H1 (cell line): ENCODE results near the gene PEX14. TPM values are rescaled to one million over a fixed set of nuclear protein-coding genes. Genes with fewer than 3 reads are reported as not detected.
A peak's percentile ranks its signal among the peaks of the same experiment; 100 is the strongest.

Experiments used
- CTCF ChIA-PET: fragments of 300-600 bp; sonication (Branson Sonifier 250); formaldehyde crosslinking; loops from one replicate; lab custom pipeline; 2021; ENCODE audit not compliant: partially characterized antibody; lab: Charles Lee
- POLR2A ChIA-PET: fragments of 300-600 bp; sonication (Branson Sonifier 250); formaldehyde crosslinking; loops from one replicate; lab custom pipeline; 2021; ENCODE audit warnings: inconsistent platforms; ENCODE audit not compliant: partially characterized antibody; lab: Charles Lee
- DNase-seq, 2 experiments: peaks; one replicate each; pipeline versions ENCODE4 v3.0.0 to v3.0.0-alpha.2; 2010 to 2022; ENCODE audit warnings: low spot score in 2 of 2, low read depth in 1 of 2, mixed read lengths in 1 of 2
- FAIRE-seq: peaks from 2 replicates; lab custom pipeline; 2011; peaks lifted over from hg19 to GRCh38; lab: Jason Lieb, UNC
- H2AFZ ChIP-seq: 2 replicates; pipeline ENCODE4 v1.8.1; 2012; ENCODE audit warnings: low read length, inconsistent platforms
- H2AK5ac ChIP-seq: 2 replicates; pipeline ENCODE4 v1.6.1; 2013; ENCODE audit warnings: low read depth, low read length
- H2BK120ac ChIP-seq: replicated peaks from 2 replicates; pipeline ENCODE3; 2013; ENCODE audit warnings: low read depth, low read length, inconsistent platforms
- H2BK12ac ChIP-seq: 2 replicates; pipeline ENCODE4 v1.6.1; 2013; ENCODE audit warnings: low read depth, low read length
- H2BK15ac ChIP-seq: 2 replicates; pipeline ENCODE4 v1.6.1; 2013; ENCODE audit warnings: low read length
- H2BK20ac ChIP-seq: 2 replicates; pipeline ENCODE4 v1.6.1; 2013; ENCODE audit warnings: low read length
- H2BK5ac ChIP-seq: 2 replicates; pipeline ENCODE4 v1.6.1; 2013; ENCODE audit warnings: low read depth, low read length
- H3K14ac ChIP-seq: 2 replicates; pipeline ENCODE4 v1.6.1; 2013; ENCODE audit warnings: inconsistent platforms; ENCODE audit not compliant: insufficient read length
- H3K18ac ChIP-seq: 2 replicates; pipeline ENCODE4 v1.6.1; 2013; ENCODE audit warnings: low read length; ENCODE audit errors: extremely low read depth
- H3K23ac ChIP-seq: 2 replicates; pipeline ENCODE4 v1.6.1; 2013; ENCODE audit warnings: inconsistent platforms; ENCODE audit not compliant: insufficient read length
- H3K23me2 ChIP-seq: 2 replicates; pipeline ENCODE4 v1.6.1; 2013; ENCODE audit warnings: low read depth, low read length
- H3K27ac ChIP-seq: 2 replicates; pipeline ENCODE4 v1.6.1; 2011; ENCODE audit warnings: low read depth, low read length, inconsistent platforms
- H3K27me3 ChIP-seq, 4 experiments: replicated peaks in 1 of 4; 1 replicate in 1 of 4; 2 replicates in 3 of 4; pipeline versions ENCODE4 v1.6.1 to v1.8.1; 2011 to 2013; ENCODE audit warnings: low read length in 3 of 4, mild to moderate bottlenecking in 3 of 4, inconsistent platforms in 2 of 4, mixed read lengths in 2 of 4, moderate library complexity in 1 of 4; ENCODE audit not compliant: control insufficient read depth in 3 of 4, insufficient read depth in 3 of 4; ENCODE audit errors: extremely low read depth in 1 of 4
- H3K36me3 ChIP-seq, 4 experiments: 2 replicates each; pipeline versions ENCODE4 v1.6.1 to v1.8.1; 2011 to 2013; ENCODE audit warnings: mild to moderate bottlenecking in 4 of 4, low read length in 3 of 4, moderate library complexity in 2 of 4, control low read depth in 1 of 4, inconsistent platforms in 1 of 4; ENCODE audit not compliant: insufficient read depth in 4 of 4, control insufficient read depth in 2 of 4
- H3K4ac ChIP-seq: replicated peaks from 2 replicates; pipeline ENCODE3; 2013; ENCODE audit warnings: low read length, low read depth, mixed read lengths, inconsistent platforms; ENCODE audit not compliant: insufficient read length
- H3K4me1 ChIP-seq, 4 experiments: replicated peaks in 1 of 4; 1 replicate in 1 of 4; 2 replicates in 3 of 4; pipeline versions ENCODE4 v1.6.1 to v1.8.1; 2011 to 2013; ENCODE audit warnings: low read length in 3 of 4, inconsistent platforms in 2 of 4, mixed read lengths in 1 of 4; ENCODE audit not compliant: insufficient read depth in 4 of 4, control insufficient read depth in 3 of 4
- H3K4me2 ChIP-seq, 2 experiments: 2 replicates each; pipeline versions ENCODE4 v1.6.1 to v1.8.1; 2011 to 2013; ENCODE audit warnings: low read depth in 2 of 2, low read length in 2 of 2, control low read depth in 1 of 2, inconsistent platforms in 1 of 2, mild to moderate bottlenecking in 1 of 2; ENCODE audit not compliant: insufficient read depth in 1 of 2
- H3K4me3 ChIP-seq, 4 experiments: fragments of 200-600, 300-600 bp in 1 of 4; sonication (generic), shearing (Covaris generic), sonication (Bioruptor Twin) in 1 of 4; 2 replicates each; pipeline versions ENCODE4 v1.5.1 to v1.8.1; 2011 to 2016; ENCODE audit warnings: low read length in 4 of 4, low read depth in 3 of 4, control low read depth in 2 of 4, inconsistent platforms in 2 of 4, mild to moderate bottlenecking in 2 of 4, mixed read lengths in 1 of 4, moderate library complexity in 1 of 4; ENCODE audit not compliant: insufficient read depth in 2 of 4; ENCODE audit errors: extremely low read depth in 1 of 4
- H3K56ac ChIP-seq: replicated peaks from 2 replicates; pipeline ENCODE3; 2013; ENCODE audit warnings: low read depth, mild to moderate bottlenecking, mixed read lengths, low read length, inconsistent platforms; ENCODE audit not compliant: insufficient read length
- H3K79me1 ChIP-seq: 2 replicates; pipeline ENCODE4 v1.6.1; 2013; ENCODE audit warnings: low read depth, low read length, control low read depth
- H3K79me2 ChIP-seq, 2 experiments: 2 replicates each; pipeline versions ENCODE4 v1.6.1 to v1.8.1; 2012 to 2013; ENCODE audit warnings: low read length in 2 of 2, mild to moderate bottlenecking in 2 of 2, inconsistent platforms in 1 of 2; ENCODE audit not compliant: insufficient read depth in 2 of 2, control insufficient read depth in 1 of 2
- H3K9ac ChIP-seq, 4 experiments: replicated peaks in 1 of 4; 1 replicate in 1 of 4; 2 replicates in 3 of 4; pipeline versions ENCODE4 v1.6.1 to v1.8.1; 2011 to 2013; ENCODE audit warnings: low read depth in 3 of 4, low read length in 3 of 4, control low read depth in 2 of 4, mild to moderate bottlenecking in 2 of 4, moderate library complexity in 2 of 4, inconsistent platforms in 1 of 4; ENCODE audit errors: extremely low read depth in 1 of 4
- H3K9me3 ChIP-seq, 2 experiments: 2 replicates each; pipeline versions ENCODE4 v1.6.1 to v1.8.1; 2012 to 2013; ENCODE audit warnings: mild to moderate bottlenecking in 2 of 2, moderate library complexity in 2 of 2, control low read depth in 1 of 2, inconsistent platforms in 1 of 2, low read depth in 1 of 2, low read length in 1 of 2, mixed read lengths in 1 of 2; ENCODE audit not compliant: insufficient read depth in 2 of 2
- H4K20me1 ChIP-seq, 2 experiments: replicated peaks in 1 of 2; 2 replicates each; pipeline versions ENCODE3 to v1.8.1; 2011 to 2013; ENCODE audit warnings: inconsistent platforms in 2 of 2, low read length in 2 of 2, mild to moderate bottlenecking in 1 of 2; ENCODE audit not compliant: insufficient read depth in 2 of 2, control insufficient read depth in 1 of 2
- H4K5ac ChIP-seq: 2 replicates; pipeline ENCODE4 v1.6.1; 2013; ENCODE audit warnings: low read length, low read depth, mixed read lengths, inconsistent platforms; ENCODE audit not compliant: insufficient read length
- H4K8ac ChIP-seq: 2 replicates; pipeline ENCODE4 v1.8.0; 2013; ENCODE audit warnings: mild to moderate bottlenecking, moderate library complexity, low read length, inconsistent platforms; ENCODE audit not compliant: insufficient read depth; ENCODE audit errors: extremely low read depth
- H4K91ac ChIP-seq: replicated peaks from 2 replicates; pipeline ENCODE3; 2013; ENCODE audit warnings: low read length, mixed read lengths, inconsistent platforms; ENCODE audit not compliant: insufficient read length
- BACH1 ChIP-seq: IDR thresholded peaks from 2 replicates; pipeline ENCODE4 v1.6.1; 2012; ENCODE audit warnings: low read length, improper control_type of control experiment
- BRCA1 ChIP-seq: IDR thresholded peaks from 2 replicates; pipeline ENCODE4 v1.6.1; 2012; ENCODE audit warnings: low read depth, low read length, improper control_type of control experiment
- CEBPB ChIP-seq: IDR thresholded peaks from 2 replicates; pipeline ENCODE4 v1.6.1; 2012; ENCODE audit warnings: low read depth, low read length
- CREB1 ChIP-seq: IDR thresholded peaks from 2 replicates; pipeline ENCODE4 v1.6.1; 2012; ENCODE audit warnings: inconsistent platforms
- EP300 ChIP-seq, 2 experiments: IDR thresholded peaks; 1 replicate in 1 of 2; 2 replicates in 1 of 2; pipeline ENCODE4 v1.6.1; 2011 to 2012; ENCODE audit warnings: low read depth in 2 of 2, low read length in 2 of 2, mild to moderate bottlenecking in 2 of 2, borderline replicate concordance in 1 of 2, inconsistent platforms in 1 of 2, moderate library complexity in 1 of 2
- EZH2 ChIP-seq: fragments of 200-600 bp; sonication (generic); IDR thresholded peaks from 2 replicates; pipeline ENCODE4 v1.7.1; 2012; ENCODE audit warnings: low read depth, mild to moderate bottlenecking, moderate library complexity, low read length, inconsistent platforms; ENCODE audit not compliant: severe bottlenecking
- KDM1A ChIP-seq: fragments of 200-600, 300-600 bp; sonication (generic); IDR thresholded peaks from 2 replicates; pipeline ENCODE4 v1.7.1; 2016; ENCODE audit warnings: mild to moderate bottlenecking, low read length, borderline replicate concordance
- POLR2A ChIP-seq, 2 experiments: IDR thresholded peaks; 1 replicate in 1 of 2; 2 replicates in 1 of 2; pipeline ENCODE4 v1.6.1; 2011; ENCODE audit warnings: low read depth in 2 of 2, low read length in 2 of 2, mild to moderate bottlenecking in 2 of 2; ENCODE audit errors: control extremely low read depth in 1 of 2
- RXRA ChIP-seq: IDR thresholded peaks from 2 replicates; pipeline ENCODE4 v1.6.1; 2011; ENCODE audit warnings: low read depth, mild to moderate bottlenecking, low read length, moderate library complexity; ENCODE audit not compliant: insufficient read depth
- SIRT6 ChIP-seq: IDR thresholded peaks from one replicate; pipeline ENCODE4 v1.7.1; 2012; ENCODE audit warnings: low read length, inconsistent platforms
- SP4 ChIP-seq: IDR thresholded peaks from 2 replicates; pipeline ENCODE4 v1.6.1; 2012; ENCODE audit warnings: low read length, inconsistent platforms
- WGBS, 2 experiments: shearing (Covaris generic) in 1 of 2; methylation state at CpG; one replicate each; pipeline versions ENCODE4 v1.1.6 to v1.1.7; 2013 to 2015; ENCODE audit warnings: low lambda C conversion rate in 2 of 2, mixed read lengths in 2 of 2, inconsistent platforms in 1 of 2, low coverage in 1 of 2, missing lambda C conversion rate in 1 of 2; ENCODE audit not compliant: insufficient replicate concordance in 2 of 2, insufficient coverage in 1 of 2, insufficient read length in 1 of 2; ENCODE audit errors: extremely low coverage in 1 of 2, missing lambda C conversion rate in 1 of 2; 5-methylcytosine and 5-hydroxymethylcytosine counted together
- polyA plus RNA-seq, 7 experiments: library from polyadenylated mRNA; depleted of rRNA in 3 of 7; stranded (reverse) in 5 of 7; unstranded in 2 of 7; fragments of >200 nt in 5 of 7; fragments of 200-250 nt in 2 of 7; gene quantifications; 1 replicate in 5 of 7; 2 replicates in 1 of 7; 4 replicates in 1 of 7; pipeline versions ENCODE4 v1.2.1 to v1.2.3, GENCODE V29; 2011 to 2013; ENCODE audit warnings: missing spikeins in 2 of 7, mixed read lengths in 2 of 7
- total RNA-seq: library from RNA; stranded (reverse); fragmentation: NEBNext Ultra II Directional; extraction: Animal tissue kit (Norgen Biotek cat#: 25700); gene quantifications from 2 replicates; pipeline ENCODE4 v1.2.1, GENCODE V29; 2021

PEX14 gene
- total and polyA plus RNA-seq, 2 of the 8 experiments (the other 6 are each of a cell fraction or from before 2014, with no cell fraction given) = 13.0 to 19.8 TPM

DNA sequence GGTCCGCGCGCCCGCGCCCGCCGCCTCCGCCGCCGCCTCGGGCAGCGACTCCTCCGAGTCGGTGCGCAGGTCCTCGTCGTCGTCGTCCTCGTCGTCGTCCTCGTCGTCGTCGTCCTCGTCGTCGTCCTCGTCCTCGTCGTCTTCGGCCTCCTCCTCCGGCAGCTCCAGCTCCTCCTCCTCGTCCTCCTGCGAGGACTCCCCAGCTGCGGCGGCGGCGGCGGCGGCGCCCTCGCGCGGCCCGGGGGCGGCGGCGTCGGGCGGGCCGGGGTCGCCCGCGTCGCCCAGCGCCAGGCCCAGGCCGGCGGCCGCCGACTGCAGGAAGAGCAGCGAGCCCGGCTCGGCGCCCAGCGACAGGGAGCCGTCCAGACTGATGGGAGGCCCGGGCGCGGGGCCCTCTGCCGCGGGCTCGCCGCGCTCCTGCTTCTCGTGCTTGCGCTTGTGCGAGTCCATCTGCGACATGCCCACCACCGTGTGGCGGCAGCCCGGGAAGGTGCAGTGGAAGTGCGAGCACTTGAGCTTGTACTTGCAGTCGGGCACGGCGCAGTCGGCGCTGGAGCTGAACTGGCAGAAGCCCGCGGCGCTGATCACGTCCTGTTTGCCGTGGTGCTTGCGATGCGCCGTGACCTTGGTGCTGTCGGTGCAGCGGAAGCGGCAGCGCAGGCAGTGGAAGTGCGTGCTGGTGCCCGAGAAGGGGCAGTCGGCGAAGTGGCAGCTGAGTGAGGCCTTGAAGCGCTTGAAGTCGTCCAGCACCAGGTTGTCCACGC is 164.4 kb downstream of the PEX14 start:
- Histone ChIP-seq H2BK5ac (peak overlapping the region; percentile 4; the same call in 1 of the 2 replicates), H3K36me3 (no peaks in the 10 kb centered on the region), H2AFZ (peak overlapping the region; percentile 61; the same call in 1 of the 2 replicates), H3K9ac (no peak overlapping the region; a peak in 1 of 7 replicates), H3K56ac (no peak overlapping the region), H3K4me2 (peak overlapping the region; percentile 82 to 86), H3K4me1 (peaks cover 0 to 26% (median 12%) of the 10 kb centered on the region in 4 experiments; a peak in 6 of 7 replicates), H3K79me1 (no peaks in the 10 kb centered on the region), H4K8ac (peak overlapping the region; percentile 14; the same call in 1 of the 2 replicates), H2AK5ac (peak overlapping the region; percentile 11; the same call in 1 of the 2 replicates), H4K5ac (no peak overlapping the region), H3K79me2 (no peaks in the 10 kb centered on the region), H3K23me2 (peaks cover 6% of the 10 kb centered on the region; the same call in 1 of the 2 replicates), H4K20me1 (peaks cover 0 to 7% of the 10 kb centered on the region in 2 experiments), H3K4me3 (peak overlapping the region; percentile 14 to 52 (median 17); a peak in 7 of 8 replicates), H3K18ac (peak overlapping the region; percentile 71), H3K14ac (no peak overlapping the region), H3K9me3 (no peaks in the 10 kb centered on the region), H3K4ac (no peak overlapping the region), H2BK15ac (peak overlapping the region; percentile 99), H3K23ac (no peak overlapping the region), H2BK120ac (peak overlapping the region; percentile 15), H2BK20ac (peak overlapping the region; percentile 90), H3K27me3 (peaks cover 7 to 33% (median 27%) of the 10 kb centered on the region in 4 experiments), H3K27ac (no peak overlapping the region), H2BK12ac (peak overlapping the region; percentile 96; the same call in 1 of the 2 replicates), H4K91ac (peak overlapping the region; percentile 44)
- DNase-seq = peak; percentile 39 to 74
- WGBS, 2 experiments = 22% methylated on average over 61 of the region's 108 CpGs; no CpG with 5 or more reads in 1 of the 2 experiments
- no peak for FAIRE-seq
- CTCF ChIA-PET = interaction anchor here (0.7 to 2.1 kb wide), 11 partner anchors 9 to 241 kb away, joined by 3 to 9 read pairs (median 3); no protein-coding TSS in a partner anchor
- POLR2A ChIA-PET = interaction anchor here (0.7 to 1.0 kb wide), 3 partner anchors 10 to 176 kb away, joined by 3 to 4 read pairs (median 3); no protein-coding TSS in a partner anchor
- TF ChIP-seq CREB1 = no peak
- TF ChIP-seq KDM1A = no peak
- TF ChIP-seq POLR2A (IDR thresholded peaks at IDR 0.05; ENCODE audit: control extremely low read depth in 1 of 2, low read depth in 2 of 2, low read length in 2 of 2) = no peak
- peak; percentile 67 for TF ChIP-seq EZH2
- no peak for TF ChIP-seq RXRA
- no peak for TF ChIP-seq CEBPB
- TF ChIP-seq BRCA1 = no peak
- TF ChIP-seq SIRT6 = no peak
- no peak for TF ChIP-seq BACH1
- no peak for TF ChIP-seq SP4
- no peak for TF ChIP-seq EP300 (IDR thresholded peaks at IDR 0.05; ENCODE audit: borderline replicate concordance in 1 of 2, low read depth in 2 of 2, low read length in 2 of 2)
